HG02571 (cell line): ENCODE data around the gene PMPCA.

Source experiments
- ATAC-seq: cut with Tn5 transposase; IDR thresholded peaks from one replicate; pipeline ENCODE4 v1.9.1; 2021; ENCODE audit warnings: mild to moderate bottlenecking, moderate library complexity; ENCODE audit not compliant: unreplicated experiment

PMPCA gene

DNA sequence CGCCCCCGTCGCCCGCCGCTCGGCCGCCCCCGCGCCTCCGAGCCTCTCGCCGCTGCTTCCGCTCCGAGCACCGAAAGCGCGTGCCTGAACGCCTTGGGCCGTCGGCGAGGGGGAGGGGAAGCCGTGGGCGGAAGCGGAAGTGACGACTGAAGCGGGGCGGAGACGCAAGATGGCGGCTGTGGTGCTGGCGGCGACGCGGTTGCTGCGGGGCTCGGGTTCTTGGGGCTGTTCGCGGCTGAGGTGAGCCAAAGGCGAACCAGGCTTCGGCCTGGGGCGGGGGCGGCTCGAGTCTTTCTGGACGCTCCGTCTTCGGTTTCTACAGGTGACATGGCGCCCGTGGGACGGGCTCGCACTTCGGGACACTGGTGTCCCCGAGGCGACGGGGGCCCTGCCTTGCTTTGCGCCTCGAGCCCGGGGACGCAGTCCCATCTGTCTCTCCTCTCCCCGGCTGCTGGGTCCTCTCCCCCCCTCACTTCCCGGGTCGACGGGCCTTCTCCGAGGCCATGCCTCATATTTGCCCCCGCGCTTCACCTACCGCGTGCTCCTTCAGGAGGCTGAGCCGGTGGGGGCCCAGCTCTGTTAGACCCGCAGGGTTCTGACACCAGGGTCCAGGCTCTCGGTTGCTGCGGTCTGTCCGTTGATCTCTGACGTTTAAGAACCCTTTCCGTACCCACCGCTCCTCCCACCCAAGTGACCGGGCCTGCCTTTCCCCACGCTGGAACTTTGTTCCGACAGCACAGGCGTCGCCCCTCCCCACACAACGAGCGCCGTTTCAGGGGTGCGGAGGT lies at the start of gene PMPCA, which contains the start of gene ENTR1:
Gene PMPCA, plus strand, starts transcription at position 159 of the 788 bp plus-strand sequence. Its CDS starts 11 bp downstream, at position 170.
Gene ENTR1, minus strand, starts transcription at position 115 of the 788 bp plus-strand sequence. CDS start 217 bp downstream, outside the sequence.
- ATAC-seq, result peak; percentile 74

DNA sequence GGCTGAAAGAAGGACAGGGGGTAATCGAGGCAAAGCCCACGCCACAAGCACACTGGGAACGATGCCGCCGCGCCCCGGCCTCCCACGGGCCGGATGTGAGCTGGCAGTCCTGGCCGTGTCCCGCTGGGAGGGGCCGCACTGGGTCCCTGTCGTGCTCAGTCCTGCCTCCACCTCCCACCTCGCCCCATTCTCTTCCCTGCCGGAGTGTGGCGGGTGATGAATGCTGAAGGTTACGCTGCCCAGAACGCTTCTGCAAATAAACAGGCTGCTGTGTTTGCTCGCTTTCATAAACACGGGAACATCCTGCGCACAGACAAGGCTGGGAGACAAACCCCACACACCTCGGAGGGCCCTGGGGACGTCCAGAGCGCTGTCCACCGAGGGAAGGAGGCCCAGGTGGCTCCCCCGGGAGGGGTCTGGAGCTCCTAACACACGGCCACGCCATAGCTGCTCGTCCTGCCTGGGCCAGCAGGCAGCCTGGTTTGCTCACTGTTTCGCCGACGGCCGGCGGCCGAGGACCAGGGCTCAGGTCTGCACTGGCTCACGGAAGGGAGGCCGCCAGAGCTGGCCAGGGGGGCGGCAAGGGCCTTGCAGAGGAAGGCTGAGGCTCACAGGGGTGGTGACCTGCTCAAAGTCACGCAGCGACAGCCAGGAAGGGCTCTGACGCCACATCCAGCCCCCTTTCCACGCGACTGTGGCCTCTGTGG lies 49.3 kb upstream of the PMPCA start:
- ATAC-seq, result no peak

DNA sequence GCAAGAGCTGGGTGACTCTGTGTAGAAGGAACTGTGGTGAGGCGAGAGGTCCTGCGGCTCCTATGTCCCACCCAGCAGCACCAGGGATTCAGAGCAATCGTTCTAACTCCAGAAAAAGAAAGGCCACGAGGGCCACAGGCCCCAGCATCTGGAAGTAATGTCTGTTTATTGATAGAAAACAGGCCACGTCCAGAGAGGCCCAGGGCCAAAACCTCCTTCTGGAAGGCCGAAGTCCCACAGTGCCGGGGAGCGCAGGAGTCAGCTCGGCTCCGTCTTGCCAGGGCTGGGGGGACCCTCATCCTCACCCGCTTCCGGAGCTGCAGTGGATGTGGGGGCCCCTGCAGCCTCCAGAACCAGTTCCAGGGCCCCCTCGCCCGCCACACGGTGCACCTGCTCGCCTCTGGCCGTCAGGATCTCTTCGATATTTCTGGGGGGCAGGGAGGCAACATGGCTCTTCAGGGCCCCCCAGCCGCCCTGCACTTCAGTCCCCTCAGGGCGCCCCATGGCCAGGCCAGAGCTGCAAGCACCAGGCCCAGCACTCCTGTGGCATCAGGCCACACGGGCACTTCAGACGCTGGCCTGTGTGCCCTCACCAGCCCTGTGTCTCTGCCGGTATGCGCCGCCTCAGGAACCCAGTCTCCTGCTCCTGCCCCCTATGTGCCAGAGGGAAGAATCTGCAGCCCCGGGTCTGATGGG lies 48.6 kb upstream of the PMPCA start:
- no peak for ATAC-seq

DNA sequence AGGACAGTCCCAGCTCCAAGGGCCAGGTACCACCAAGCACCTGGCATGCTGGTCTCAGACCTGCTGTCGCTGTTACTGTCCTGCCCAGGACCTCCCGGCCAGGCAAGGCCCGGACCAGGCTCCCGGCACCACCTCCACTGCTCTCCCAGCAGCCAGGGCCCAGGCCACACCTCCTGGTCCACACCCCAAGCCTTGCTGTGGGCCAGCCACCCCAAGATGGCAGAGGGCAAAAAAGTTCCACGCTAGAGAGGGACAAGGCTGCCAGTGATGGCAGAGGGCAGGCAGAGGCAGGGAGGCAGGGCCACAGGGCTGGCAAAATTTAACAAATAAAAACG lies 48.0 kb upstream of the PMPCA start:
- ATAC-seq, result no peak

DNA sequence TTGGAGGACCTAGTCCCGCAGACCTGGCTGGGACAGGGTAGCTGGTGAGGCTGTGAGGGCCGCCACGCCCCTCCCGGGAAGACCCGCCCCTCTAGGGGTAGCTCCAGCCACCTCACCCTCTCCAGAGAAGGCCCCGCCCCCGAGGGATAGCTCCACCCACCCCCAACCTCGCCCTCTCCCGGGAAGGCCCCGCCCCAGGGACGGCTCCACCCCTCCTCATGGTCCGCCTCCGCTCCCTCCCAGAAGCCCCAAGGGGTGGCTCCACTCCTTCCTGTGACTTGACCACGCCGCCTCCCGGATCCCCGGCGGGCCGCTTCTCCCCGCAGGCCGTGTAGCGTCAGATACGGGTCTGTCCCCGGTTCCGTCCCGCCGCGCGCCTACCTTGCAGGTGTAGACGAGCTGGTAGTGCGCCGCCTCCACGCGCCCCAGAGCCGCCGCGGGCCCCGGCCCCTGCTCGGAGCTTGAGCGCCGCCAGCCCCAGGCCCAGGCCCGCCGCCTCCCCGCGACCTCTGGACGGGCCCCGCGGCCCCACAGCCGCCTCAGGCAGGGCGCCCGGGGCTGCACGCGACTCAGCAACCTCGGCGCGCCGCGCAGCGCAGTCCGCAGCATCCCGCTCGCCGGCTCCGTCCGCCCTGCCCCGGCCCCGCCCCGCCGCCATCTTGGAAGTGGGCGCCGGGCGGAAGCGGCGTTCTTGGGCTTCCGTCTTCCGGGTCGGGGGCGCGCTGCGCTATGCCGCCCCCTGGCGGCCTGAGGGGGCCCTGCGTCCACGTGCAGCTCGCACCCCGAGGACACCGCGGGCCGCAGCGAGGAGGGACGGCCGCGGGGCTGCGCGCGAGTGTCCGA lies 47.1 kb upstream of the PMPCA start, which contains the start of gene DNLZ:
Gene DNLZ, minus strand, starts transcription at position 639 of the 843 bp plus-strand sequence. Its CDS starts 30 bp downstream, at position 609.
- ATAC-seq, result peak; percentile 67

- ATAC-seq, result no peak
These were observed 46.3 kb upstream of the PMPCA start for GRCh38 chr9:136363949-136364748.

DNA sequence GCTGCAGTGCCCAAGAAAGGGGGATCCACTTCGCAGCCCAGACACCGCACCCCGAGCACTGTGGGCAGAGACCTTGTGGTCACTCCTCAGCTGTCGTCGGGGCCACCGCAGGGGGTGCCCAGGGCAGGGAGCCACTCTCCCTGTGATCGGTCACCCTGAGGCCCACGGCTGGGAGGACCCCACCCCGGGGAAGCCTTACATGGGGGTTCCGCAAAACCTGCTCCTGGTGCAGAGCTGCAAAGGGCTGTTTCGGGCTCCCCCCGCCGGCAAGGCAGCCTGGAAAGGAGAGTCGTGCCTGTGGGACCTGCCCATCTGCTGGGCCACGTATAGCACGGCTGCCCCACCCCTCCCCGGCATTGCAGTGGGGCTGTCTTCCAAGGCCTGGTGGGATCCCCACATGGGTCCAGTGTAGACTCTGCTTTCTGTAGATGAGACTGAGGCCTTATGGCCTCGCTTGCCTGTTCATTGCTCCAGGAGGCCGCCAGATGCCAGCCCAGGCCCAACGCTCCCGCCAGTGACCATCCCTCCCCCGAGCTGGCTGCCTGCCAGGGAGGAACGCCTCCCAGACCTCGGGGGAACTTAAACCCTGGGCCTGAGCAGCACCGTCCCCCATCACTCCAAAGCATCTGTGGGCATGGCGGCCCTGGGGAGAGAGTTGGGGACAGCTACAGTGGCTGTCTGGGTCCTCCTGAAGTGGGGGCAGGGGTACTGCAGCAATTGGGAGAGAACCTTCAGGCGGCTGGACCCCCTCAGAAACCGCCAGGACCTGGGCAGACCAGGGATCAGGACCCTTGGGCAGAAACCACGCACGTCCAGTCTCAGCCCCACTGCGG lies 45.3 kb upstream of the PMPCA start:
- no peak for ATAC-seq

- no peak for ATAC-seq
These were observed 44.7 kb upstream of the PMPCA start for GRCh38 chr9:136365775-136366222.

GRCh38 chr9:136366826-136367225 lies 43.6 kb upstream of the PMPCA start:
- ATAC-seq, result no peak

GRCh38 chr9:136367296-136368145 lies 42.9 kb upstream of the PMPCA start:
- no peak for ATAC-seq

GRCh38 chr9:136368190-136368589 lies 42.3 kb upstream of the PMPCA start:
- no peak for ATAC-seq

DNA sequence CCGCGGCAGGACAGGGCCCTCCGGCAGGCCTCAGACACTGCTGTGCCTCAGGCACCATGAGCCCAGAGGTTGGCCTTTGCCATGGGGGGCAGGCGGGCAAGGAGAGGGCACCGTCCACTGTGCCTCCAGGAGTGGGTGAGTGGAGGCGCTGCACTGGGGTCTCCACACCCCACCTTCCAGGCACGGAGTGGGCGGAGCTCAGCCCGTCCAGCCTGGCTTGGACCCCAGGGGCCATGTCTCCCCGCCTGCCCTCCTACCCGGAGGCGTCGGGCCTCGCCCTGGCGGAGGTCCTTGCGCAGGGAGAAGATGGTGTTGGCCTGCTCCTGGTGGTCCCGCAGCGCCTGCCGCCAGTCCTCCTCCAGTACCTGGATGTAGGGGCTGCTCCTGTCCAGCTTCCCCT lies 40.4 kb upstream of the PMPCA start:
- ATAC-seq, result no peak

- no peak for ATAC-seq
These were observed 39.5 kb upstream of the PMPCA start for GRCh38 chr9:136370687-136371532.

- ATAC-seq, result no peak
These were observed 39.0 kb upstream of the PMPCA start for GRCh38 chr9:136371533-136371880.

- no peak for ATAC-seq
These were observed 38.5 kb upstream of the PMPCA start for GRCh38 chr9:136372006-136372405.

DNA sequence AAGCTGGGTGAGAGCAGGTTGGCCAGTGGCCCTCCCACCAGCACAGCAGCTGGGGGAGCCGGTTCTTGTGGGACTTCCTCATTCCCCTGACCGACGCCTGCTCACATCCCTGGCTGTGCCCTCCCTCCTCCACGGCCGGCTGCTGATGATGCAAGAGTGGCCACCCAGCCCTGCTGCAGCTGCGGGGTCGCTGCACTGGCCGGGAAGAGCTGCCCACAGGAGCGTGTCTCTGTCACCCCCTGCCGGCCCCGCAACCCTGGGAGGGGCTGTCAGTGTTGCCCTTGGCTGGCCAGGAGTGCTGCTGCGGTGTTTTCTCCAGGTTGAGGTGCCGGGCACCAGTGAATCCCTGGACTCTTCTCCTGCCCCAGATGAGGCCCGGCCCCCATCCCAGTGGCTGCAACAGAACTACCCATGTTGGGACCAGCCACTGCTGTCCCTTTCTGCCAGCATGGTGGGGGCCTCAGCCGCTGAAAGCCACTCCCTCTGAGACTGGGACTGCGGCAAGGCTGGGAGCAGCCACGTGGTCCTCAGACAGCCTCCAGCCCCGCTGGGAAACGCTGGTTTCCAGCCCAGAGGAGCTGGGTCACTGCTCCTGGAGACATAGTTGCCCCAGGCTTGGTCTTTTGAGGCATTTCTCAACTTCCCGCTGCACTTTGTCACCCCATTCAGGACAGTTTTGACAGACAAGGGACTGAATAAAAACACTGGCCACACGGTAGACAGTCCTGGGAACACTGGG lies 37.7 kb upstream of the PMPCA start:
- ATAC-seq, result no peak
